G401.6 (cell line): ENCODE results near the gene PARK7.
A peak's percentile ranks its signal among the peaks of the same experiment; 100 is the strongest.

ENCODE experiments used
- FAIRE-seq: peaks from 2 replicates; lab custom pipeline; 2012; peaks lifted over from hg19 to GRCh38; lab: Jason Lieb, UNC

Gene PARK7

DNA sequence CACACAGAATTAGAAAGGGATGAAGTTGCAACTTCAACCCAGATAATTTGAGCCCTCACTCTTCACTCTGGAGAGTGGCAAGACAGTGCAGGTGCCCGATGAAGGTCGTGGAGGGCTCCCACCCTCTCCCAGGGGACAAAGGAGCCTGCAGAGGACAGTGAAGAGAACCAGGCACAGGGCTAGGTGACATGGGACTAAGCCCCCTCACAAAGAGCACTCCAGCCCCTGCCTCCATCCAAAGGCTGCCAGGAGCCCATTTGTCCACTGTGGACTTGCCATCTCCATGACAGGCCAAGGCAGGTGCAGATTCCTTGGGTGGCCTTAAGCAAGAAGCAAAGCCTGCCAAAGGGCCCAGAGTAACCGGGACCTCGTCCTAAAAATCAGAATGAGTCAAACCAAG, 49.5 kb downstream of the PARK7 start:
- FAIRE-seq = no peak

- peak; percentile 21 for FAIRE-seq
These were observed 50.7 kb downstream of the PARK7 start for GRCh38 chr1:8011923-8012858.

DNA sequence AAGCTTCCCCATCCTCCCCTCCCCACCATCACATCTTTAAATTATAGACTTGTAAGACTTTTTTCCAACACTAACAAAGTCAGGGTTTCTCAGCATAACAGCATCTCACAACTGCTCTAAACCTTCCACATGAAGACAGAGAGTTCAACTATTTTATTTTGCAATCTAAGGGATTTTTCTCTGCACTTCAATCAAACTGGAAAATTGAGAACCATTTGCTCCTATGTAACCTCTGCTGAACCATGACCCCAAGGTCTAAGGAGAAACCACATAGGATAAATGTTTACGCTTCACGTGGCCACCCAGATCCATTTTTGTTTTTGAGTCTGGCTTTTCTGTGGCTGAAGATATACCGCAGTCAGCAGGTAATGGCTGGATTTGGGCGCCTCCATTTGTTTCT, 51.4 kb downstream of the PARK7 start:
- no peak for FAIRE-seq

DNA sequence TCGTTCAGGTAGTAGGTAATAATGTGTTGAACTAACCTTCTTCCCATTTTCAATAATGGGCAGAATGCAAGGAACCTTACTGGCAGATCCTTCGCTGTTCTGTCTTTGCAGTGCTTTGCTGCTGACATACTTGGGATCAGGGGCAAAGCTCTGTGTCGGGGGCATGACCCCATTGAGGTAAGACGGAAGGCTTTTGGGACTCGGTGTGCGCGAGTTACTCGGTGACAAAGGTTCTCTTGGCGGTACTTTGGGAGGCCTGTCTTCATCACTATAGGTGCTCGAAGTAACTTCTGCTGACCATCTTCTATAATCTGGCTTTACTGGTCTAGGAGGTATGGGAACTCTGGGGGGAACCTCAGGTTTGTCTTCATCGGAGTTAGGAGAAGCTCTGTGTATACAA, 51.9 kb downstream of the PARK7 start:
- FAIRE-seq = no peak

GRCh38 chr1:8013800-8014199, 52.3 kb downstream of the PARK7 start:
- FAIRE-seq = no peak

DNA sequence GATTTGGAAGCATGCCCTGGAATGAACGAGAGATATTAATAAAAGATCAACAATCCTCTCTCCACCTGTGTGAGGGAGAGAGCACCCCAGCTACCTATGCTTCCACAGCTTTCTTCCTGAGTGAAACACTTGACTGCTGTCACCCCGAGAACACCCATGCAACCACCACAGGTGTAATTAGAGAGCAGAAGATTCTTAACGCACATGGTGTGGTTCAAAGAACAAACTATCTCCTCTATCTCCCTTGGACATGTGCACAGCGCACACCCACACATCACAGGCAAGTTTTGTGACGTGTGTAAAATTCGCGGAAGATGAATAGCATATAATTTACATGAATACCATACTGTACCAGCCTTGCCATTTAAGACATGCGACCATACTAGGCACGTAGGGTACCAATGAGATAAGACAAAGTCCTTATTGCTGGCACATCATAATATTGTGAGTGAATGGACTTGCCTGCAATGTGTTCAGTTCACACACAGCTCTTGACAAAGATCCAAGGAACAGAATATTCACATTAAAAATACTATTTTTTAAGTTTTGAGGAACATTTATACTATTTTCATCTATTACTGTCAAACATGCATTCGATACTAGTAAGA, 53.0 kb downstream of the PARK7 start:
- FAIRE-seq = no peak

- peak; percentile 84 for FAIRE-seq
These were observed 53.7 kb downstream of the PARK7 start for GRCh38 chr1:8015036-8015808.

GRCh38 chr1:8015809-8016165, 54.3 kb downstream of the PARK7 start:
- FAIRE-seq = no peak

GRCh38 chr1:8016210-8016894, 54.8 kb downstream of the PARK7 start:
- no peak for FAIRE-seq

DNA sequence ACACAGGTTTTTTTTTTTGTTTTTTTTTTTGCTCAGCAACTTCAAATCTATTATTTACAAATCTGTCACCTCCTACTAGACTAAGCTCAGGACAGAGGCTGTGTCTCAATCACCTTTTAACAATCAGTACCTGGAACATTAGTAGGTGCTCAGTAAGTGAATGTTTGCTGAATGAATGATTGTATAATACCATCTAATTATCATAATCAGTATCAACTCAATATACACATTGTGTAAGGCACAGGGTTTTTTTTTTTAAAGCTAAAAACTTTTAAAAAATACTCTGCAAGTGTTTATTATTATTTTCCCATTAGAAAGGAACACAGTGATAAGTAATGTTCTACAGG, 55.4 kb downstream of the PARK7 start:
- FAIRE-seq = no peak

- peak; percentile 84 for FAIRE-seq
These were observed 56.1 kb downstream of the PARK7 start for GRCh38 chr1:8017495-8018197.

DNA sequence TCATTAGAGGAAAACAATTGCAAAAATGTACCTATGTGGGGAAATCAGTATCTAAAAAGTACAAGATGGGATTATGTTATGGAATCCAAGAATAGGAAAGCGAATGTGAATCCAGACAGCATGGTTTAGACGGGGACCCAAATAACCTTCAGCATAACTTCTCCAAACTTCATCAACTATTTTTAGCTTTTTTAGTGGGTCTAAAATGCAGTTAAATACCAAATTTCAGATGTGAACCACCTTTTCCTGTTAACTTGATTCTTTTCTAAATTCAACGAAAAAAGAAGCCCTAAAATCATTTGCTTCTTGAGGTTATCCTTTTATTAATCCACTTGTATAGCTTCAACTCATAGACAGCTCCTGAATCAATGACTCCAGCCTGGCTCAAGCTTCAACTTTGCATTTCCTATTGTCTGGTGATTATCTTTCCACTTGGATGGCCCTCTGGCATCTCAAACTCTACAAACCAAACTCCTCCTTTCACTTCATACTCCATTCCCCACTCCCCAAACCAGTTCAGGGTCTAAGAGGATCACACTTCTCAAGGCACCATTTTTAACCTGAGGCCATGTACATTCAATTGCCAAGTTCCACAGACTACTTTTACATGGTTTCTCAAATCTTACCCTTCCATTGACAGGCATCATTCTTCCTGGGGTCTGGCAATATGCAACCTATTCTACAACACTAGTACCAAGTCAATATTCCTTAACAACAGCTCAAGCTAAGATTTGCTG, 57.1 kb downstream of the PARK7 start:
- peak; percentile 54 for FAIRE-seq

DNA sequence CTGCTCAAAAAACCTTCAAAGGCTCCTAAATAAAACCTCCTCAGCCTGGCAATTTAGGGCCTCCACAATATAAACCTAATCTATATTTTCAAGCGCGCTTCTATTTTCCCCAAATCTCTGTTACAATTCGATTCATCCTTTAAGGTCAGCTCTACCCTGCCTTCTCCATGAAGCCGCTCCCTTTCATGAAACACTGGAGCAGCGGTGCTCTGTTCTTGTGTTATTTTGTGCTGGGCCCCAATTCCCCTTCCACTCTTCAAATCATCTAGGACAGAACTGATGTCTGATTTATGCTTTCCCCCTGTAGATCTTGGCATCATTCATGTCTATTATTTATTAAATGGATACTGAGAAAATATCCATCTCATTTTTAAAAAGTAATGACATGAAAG, 57.7 kb downstream of the PARK7 start:
- no peak for FAIRE-seq

DNA sequence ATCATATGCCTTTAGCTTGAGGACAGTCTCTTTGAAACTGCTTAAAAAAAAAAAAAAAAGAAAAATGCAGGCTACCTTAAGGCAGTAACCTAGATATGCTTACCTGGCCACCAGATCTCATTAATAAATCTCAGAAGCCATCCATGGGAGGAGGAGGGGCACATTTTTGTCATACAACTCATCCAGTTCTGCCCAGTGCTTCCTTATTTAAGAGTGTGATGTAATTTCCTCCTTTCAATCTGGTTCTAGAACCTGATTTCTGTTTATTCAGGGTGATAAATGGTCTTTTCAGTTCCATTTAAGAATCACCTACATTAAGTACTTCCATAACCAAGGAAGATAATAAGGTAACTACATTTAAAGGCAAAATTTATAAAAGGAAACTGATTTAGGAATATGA, 58.5 kb downstream of the PARK7 start:
- peak; percentile 77 for FAIRE-seq

- peak; percentile 76 for FAIRE-seq
These were observed 60.3 kb downstream of the PARK7 start for GRCh38 chr1:8021676-8022266.

GRCh38 chr1:8022395-8023286, 61.1 kb downstream of the PARK7 start:
- FAIRE-seq = no peak

GRCh38 chr1:8023287-8023994, 61.9 kb downstream of the PARK7 start:
- FAIRE-seq = no peak

- FAIRE-seq = no peak
These were observed 62.4 kb downstream of the PARK7 start for GRCh38 chr1:8023995-8024313.

DNA sequence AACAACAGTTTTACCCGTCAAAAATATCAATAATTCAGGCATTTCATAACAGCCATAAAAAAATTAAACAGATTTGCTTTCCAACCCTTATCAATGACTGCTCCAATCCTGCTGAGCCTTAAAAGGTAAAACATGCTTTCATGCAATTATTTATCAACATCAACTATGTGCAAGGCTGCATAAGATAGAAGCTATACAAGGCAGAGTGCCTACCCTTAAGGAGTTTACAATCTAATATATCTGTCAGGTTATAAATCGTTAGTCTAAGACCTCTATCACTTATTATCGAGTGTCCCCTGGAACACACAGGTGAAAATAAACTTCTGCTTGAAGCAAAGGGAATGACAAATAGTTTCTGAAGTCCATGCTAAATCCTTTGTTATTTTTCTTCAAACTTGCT, 62.8 kb downstream of the PARK7 start:
- no peak for FAIRE-seq
